DMS 273 (cell line): ENCODE data around the gene FARS2.
A peak's percentile ranks its signal among the peaks of the same experiment; 100 is the strongest.

Experiments used
- DNase-seq: peaks from one replicate; lab custom pipeline; 2025; ENCODE audit not compliant: unreplicated experiment; lab: John Stamatoyannopoulos, UW

The FARS2 gene

GRCh38 chr6:5610640-5611039 lies 349.3 kb downstream of the FARS2 start:
- no peak for DNase-seq

- no peak for DNase-seq
These were observed 355.9 kb downstream of the FARS2 start for GRCh38 chr6:5617179-5617578.

DNA sequence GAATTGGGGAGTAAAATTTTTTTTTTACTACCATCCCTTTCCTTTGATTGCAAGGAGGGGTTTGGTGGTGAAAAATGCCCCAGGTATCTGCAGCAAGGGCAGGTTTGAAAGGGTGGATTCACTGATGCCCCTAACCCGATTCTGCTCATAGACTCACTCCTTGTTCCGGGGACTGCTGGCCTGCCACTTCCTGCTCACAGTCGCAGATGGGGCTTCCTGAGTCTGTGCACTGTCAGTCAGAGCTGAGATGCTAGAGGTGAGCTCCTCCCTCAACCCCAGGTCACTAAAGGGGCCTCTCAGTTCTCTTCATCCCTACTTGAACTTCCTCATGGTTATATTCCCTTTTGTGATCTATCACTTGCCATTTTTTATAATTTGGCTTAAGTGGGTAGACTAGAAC lies 357.9 kb downstream of the FARS2 start:
- no peak for DNase-seq

GRCh38 chr6:5622276-5623005 lies 361.1 kb downstream of the FARS2 start:
- DNase-seq, result no peak

DNA sequence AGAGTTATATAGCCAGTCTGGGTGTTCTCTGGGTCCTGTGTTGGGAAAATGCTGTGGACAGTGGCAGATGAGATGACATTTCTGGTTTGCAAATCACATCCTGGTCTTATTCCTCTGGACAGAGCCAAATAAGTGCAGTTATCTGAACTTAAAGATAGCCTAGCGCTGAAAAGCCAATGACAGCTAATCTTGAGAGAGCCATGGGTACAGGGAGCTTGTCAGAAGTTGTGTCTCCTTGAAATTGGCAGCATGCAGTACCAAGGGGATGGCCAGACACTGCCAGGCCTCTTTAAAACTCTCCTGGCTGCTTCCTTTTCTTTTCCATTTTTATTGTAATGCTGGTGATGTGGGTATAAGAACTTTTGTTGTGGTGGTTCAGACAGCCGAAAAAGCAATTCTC lies 362.5 kb downstream of the FARS2 start:
- DNase-seq, result no peak

DNA sequence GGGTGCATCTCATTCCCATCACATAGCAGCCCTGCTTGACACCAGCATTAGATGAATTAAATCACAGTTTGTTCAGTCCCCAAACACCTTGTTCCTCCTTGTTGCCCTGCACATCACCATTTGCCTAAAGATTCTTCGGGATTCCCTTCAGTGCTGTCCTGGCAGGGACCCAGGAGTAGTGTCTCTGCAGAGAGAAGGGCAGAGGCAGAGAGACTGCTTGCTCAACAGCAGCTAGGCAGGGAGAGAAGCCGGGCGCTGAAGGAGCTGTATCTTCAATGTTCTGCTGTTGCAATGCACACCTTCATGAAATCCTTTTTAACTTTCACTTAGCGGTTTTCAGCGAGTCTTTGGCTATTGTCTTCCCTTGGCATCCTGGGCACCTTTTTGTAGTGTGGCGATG lies 362.9 kb downstream of the FARS2 start:
- no peak for DNase-seq

DNA sequence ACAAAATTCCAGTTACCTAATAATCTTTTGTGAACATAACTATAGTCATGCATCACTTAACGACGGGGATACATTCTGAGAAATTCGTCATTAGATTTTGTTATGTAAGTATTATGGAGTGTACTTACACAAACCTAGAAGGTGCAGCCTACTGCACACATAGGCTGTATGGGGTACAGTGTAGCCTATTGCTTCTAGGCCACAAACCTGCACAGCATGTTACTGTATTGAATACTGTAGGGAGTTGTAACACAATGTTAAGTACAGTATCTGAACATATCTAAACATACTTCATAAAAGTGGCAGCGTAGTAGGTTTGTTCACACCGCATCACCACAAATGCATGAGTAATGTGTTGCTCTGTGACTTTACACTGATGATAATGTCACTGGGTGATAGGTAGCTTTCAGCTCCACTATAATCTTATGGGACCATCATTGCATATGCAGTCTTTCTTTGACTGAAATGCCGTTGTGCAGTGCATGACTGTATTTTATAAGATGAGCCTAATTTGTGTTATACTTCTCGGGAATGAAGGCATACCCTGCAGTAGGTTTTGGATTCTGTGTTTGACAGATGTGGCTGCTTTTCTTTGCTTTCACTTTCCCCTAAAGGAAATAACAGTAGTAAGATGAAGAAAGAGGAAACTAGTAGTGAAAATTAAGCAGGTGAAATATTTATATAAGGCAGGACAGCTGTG lies 365.6 kb downstream of the FARS2 start:
- no peak for DNase-seq

DNA sequence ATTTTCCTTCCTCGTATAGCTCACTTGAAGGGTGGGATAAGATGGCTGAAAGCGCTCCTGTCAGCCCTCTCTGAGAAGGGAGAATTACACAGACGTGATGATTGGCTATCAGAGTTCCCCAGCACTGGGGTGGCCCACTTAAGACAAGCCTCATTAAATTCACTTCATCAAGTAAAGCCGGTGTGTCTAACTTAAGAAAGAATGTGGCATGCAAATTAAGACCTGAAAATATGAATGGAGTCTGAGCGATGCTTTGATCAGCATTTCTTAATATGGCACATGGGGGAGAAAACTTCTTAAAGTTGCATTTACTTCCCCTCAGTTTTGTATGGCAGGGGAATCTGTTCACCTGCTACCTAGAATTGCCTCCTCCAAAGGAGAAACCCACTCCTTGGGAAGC lies 369.3 kb downstream of the FARS2 start:
- DNase-seq, result no peak

DNA sequence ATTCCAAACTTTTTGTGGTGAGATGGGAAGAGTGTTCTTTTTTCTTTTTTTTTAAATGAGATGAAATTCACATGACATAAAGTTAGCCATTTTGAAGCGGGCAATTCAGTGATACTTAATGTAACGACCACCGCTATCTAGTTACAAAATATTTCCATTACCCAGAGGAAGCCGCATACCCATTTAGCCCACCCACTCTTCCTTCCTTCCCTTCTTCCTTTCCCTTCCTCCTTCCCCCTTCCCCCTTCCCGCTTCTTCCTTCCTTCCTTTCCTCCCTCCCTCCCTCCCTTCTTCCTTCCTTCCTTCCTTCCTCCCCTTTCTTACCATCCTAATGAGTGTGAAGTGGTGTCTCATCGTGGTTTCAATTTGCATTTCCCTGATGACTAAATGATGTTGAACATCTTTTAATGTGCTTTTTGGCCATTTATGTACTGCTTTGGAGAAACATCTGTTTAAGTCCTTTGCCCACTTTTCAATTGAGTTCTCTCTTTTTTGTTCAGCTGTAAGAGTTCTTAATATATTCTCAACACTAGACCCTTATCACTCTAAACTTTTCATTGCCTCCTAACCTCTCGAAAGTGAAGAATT lies 371.1 kb downstream of the FARS2 start:
- no peak for DNase-seq

GRCh38 chr6:5634525-5634924 lies 373.2 kb downstream of the FARS2 start:
- DNase-seq, result no peak

- no peak for DNase-seq
These were observed 375.1 kb downstream of the FARS2 start for GRCh38 chr6:5636210-5637030.

GRCh38 chr6:5637714-5638113 lies 376.4 kb downstream of the FARS2 start:
- DNase-seq, result no peak

- DNase-seq, result no peak
These were observed 377.4 kb downstream of the FARS2 start for GRCh38 chr6:5638666-5639065.

DNA sequence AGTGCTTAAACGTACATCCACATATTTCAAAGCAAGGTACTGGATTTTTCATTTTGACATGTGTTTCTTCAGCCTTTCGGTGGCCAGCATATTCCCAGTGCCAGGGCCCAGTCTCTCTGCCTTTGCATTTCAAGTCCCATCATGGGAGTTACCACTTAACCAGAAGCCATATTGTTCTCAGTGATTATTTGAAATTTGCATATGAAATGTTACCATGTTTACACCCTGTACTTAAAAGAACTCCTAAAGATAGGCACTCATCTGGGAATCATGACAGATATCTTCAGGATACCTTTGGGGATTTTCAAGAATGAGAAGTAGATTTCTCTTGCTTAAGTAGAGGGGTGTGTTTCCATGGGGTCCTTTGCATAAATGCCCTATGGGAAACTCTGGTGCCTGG lies 377.9 kb downstream of the FARS2 start:
- no peak for DNase-seq

DNA sequence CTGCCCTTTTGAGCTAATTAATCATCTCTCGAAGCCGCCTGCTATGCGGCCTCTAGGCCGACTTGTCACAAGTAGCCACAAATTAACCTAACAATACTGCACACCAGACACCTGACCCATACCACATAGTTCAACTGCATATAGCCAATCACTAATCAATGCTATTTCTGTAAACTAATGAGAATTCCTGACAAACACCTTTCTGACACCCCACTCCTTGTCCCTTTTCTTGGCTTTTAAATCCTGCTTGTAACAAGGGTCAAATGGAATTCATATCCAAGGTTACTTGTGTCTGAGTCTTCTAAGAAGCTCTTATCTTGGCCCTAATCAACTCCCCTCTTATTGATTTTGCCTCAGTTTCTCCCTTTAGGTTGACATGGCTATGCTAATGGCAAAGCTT lies 379.3 kb downstream of the FARS2 start:
- no peak for DNase-seq

DNA sequence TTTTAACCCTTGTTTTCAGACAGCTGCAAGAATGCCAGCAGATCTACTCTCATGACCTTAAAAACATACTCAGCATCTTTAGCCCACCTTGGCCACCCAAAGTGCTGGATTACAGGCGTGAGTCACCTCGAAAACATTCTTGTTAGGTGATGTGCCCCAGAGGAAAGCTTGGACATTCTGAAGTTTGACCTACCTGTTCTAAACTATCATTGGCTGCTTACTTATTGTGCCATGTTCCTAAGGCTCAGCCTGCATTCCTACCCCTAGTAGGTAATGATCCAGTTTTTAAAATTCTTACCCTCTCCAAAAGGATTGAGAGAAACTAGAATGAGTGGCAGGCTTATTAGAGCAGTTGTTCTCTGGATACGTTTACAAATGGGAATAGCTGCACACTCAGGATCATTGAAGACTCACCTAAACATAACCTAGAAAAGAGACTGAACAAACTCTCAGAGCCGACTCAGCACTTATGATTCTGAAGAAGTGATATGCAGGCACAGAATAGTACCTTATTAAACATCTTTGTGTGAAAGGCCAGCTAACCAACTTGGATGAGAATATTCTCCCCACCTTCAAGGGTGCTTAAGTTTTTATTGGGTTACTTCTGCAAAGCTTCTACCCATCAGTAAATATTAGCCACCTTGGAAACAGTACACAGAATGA lies 383.3 kb downstream of the FARS2 start:
- no peak for DNase-seq

DNA sequence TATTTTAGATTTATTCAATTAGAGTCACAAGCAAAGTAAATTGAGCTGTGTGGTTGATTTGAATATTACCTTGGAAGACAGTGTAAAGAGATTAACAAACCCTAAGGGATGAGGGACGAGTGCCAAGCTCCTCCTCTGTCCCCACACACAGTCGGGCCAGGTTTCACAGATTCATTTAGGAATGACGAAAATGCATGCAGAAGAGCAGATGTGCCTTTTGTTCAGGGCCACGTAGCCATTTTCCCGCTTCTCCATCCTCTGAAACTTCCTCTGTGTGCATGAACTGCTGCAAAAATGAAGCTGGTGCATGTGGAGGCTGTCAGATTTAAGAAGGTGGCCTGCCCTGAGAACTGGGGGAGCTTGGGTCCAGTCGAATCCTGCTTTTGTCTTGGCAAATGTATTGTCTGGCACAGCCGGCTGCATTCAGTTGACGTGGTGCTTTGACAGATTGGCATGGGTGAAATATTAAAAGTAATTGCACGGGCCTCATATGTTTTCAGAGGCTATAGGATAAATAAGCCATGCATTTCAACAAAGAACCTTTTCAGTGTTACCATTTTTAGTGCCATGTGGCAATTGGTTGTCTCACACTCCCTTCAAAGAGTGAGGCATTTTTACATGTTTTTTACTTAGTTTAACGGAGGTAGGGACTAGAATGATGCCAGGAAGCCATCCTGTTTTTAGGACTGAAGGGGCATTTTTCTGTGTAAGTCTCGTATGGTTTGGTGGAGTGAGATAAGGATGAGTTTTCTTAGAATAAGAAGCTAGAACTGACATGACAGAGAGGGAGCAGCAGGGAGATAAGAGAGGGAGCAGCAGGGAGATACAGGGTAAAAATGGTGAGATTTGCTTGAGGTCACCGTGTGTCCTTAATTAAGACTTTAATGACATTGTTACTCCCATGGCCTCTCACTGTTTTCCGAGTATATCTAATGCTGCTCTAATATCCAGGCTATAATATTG lies 384.3 kb downstream of the FARS2 start:
- peak; percentile 61 for DNase-seq

GRCh38 chr6:5652406-5653137 lies 391.3 kb downstream of the FARS2 start:
- no peak for DNase-seq

DNA sequence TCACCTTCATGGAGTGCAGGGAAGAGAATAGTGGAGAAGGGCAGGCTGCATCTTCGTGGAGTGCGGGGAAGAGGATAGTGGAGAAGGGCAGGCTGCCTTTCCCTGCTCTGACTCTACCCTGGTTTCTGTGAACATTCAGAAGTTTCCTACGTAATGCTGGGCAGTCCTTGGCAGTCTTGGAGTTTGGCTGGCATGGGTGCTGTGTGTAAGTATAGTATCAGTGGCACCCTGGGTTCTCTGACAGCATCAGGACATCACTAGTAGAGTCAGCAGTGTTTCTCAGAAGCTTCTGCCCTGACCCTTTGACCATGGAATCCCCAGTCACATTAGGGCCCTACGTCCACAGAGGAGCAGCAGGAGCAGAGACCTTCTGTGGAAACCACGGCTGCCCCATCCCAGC lies 392.5 kb downstream of the FARS2 start:
- no peak for DNase-seq
